Thoracic aorta (tissue), 2 donors: ENCODE data around the gene NADK2. TPM values are rescaled to one million over a fixed set of nuclear protein-coding genes. Genes with fewer than 3 reads are reported as not detected.

Experiments used
- ATAC-seq: fragments of 150-250 bp; one replicate; pipeline ENCODE4 v1.8.0; 2017; ENCODE audit warnings: low read depth; ENCODE audit not compliant: insufficient number of reproducible peaks, low FRiP score
- DNase-seq: peaks from one replicate; pipeline ENCODE4 v3.0.0-alpha.2; 2020; ENCODE audit warnings: low spot score
- H3K27ac ChIP-seq, 2 donors: fragments of 200-600 bp; sonication (generic); 1 replicate in 1 of 2; 2 replicates in 1 of 2; pipeline ENCODE4 v1.5.1; 2016; ENCODE audit warnings: mild to moderate bottlenecking in 2 of 2, moderate library complexity in 2 of 2
- H3K27me3 ChIP-seq: fragments of 200-600 bp; sonication (generic); replicated peaks from 2 replicates; pipeline ENCODE4 v1.6.0; 2016; ENCODE audit warnings: mild to moderate bottlenecking; ENCODE audit not compliant: insufficient read depth
- H3K36me3 ChIP-seq: fragments of 200-600 bp; sonication (generic); one replicate; pipeline ENCODE4 v1.5.1; 2016
- H3K4me1 ChIP-seq, 2 donors: fragments of 200-600 bp; sonication (generic); 1 replicate in 1 of 2; 2 replicates in 1 of 2; pipeline versions ENCODE4 v1.5.1 to v1.6.0; 2016; ENCODE audit warnings: low read depth in 2 of 2, mild to moderate bottlenecking in 1 of 2; ENCODE audit not compliant: control insufficient read depth in 1 of 2
- H3K4me3 ChIP-seq: fragments of 200-600 bp; sonication (generic); 2 replicates; pipeline ENCODE4 v1.5.1; 2016; ENCODE audit warnings: mild to moderate bottlenecking
- H3K9me3 ChIP-seq: fragments of 200-600 bp; sonication (generic); 2 replicates; pipeline ENCODE4 v1.5.1; 2016
- total RNA-seq, 2 donors: library from RNA; depleted of rRNA; stranded (reverse); fragments of >200 nt; gene quantifications; one replicate each; pipeline versions ENCODE4 v1.1.0 to v1.2.3, GENCODE V29; 2016
- TF ChIP-seq, protein P1 (sequence below): fragments of 200-600 bp; sonication (generic); IDR thresholded peaks from one replicate; pipeline ENCODE4 v1.5.1; 2019; ENCODE audit warnings: antibody characterized with exemption

NADK2 gene
- total RNA-seq, 2 donors from 2014 or later, result 16.2 to 31.5 TPM

DNA sequence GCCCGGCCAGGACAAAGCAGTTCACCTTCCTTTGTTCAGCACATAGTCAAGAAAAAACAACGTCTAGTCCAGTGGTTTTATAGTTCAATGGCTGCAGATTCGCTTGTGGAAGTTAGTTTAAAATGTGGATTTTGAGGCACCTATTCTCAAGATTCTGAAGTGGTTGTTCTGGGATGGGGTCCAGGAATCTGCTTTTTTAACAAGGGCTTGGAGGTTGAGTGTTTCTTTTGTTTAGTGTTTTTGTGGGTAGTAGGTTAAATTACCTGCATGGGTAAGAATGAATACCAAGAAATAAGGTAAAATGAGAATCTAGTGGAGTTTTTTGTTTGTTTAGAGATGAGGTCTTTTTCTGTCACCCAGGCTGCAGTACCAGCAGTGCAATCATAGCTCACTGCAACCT, 28.4 kb upstream of the NADK2 start:
- H3K4me3 ChIP-seq, result no peak overlapping the region
- no peaks in the 10 kb centered on the region for H3K36me3 ChIP-seq
- no peaks in the 10 kb centered on the region for H3K27me3 ChIP-seq
- no peak overlapping the region for H3K27ac ChIP-seq
- ATAC-seq, result no peak
- no peaks in the 10 kb centered on the region for H3K9me3 ChIP-seq
- no peak for DNase-seq
- TF ChIP-seq, protein P1, sequence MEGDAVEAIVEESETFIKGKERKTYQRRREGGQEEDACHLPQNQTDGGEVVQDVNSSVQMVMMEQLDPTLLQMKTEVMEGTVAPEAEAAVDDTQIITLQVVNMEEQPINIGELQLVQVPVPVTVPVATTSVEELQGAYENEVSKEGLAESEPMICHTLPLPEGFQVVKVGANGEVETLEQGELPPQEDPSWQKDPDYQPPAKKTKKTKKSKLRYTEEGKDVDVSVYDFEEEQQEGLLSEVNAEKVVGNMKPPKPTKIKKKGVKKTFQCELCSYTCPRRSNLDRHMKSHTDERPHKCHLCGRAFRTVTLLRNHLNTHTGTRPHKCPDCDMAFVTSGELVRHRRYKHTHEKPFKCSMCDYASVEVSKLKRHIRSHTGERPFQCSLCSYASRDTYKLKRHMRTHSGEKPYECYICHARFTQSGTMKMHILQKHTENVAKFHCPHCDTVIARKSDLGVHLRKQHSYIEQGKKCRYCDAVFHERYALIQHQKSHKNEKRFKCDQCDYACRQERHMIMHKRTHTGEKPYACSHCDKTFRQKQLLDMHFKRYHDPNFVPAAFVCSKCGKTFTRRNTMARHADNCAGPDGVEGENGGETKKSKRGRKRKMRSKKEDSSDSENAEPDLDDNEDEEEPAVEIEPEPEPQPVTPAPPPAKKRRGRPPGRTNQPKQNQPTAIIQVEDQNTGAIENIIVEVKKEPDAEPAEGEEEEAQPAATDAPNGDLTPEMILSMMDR, result no peak
- peaks cover 24 to 55% of the 10 kb centered on the region in 2 donors for H3K4me1 ChIP-seq

GRCh38 chr5:36269478-36269877, 27.8 kb upstream of the NADK2 start:
- DNase-seq (no peak), ATAC-seq (no peak)
- Histone ChIP-seq H3K36me3 (no peaks in the 10 kb centered on the region), H3K4me3 (no peak overlapping the region), H3K9me3 (no peaks in the 10 kb centered on the region), H3K27me3 (no peaks in the 10 kb centered on the region), H3K4me1 (peaks cover 22 to 51% of the 10 kb centered on the region in 2 donors), H3K27ac (no peak overlapping the region)
- TF ChIP-seq, protein P1, result no peak

GRCh38 chr5:36267905-36268304, 26.2 kb upstream of the NADK2 start:
- Histone ChIP-seq H3K9me3 (no peaks in the 10 kb centered on the region), H3K4me3 (no peak overlapping the region), H3K4me1 (peaks cover 13 to 35% of the 10 kb centered on the region in 2 donors), H3K27ac (no peak overlapping the region), H3K27me3 (no peaks in the 10 kb centered on the region), H3K36me3 (no peaks in the 10 kb centered on the region)
- TF ChIP-seq, protein P1, result no peak
- no peak for ATAC-seq
- DNase-seq, result no peak

- no peak overlapping the region for H3K4me3 ChIP-seq
These were observed 22.6 kb upstream of the NADK2 start for GRCh38 chr5:36264202-36264760.

GRCh38 chr5:36261186-36261585, 19.5 kb upstream of the NADK2 start:
- TF ChIP-seq, protein P1, result no peak
- no peaks in the 10 kb centered on the region for H3K27me3 ChIP-seq
- H3K36me3 ChIP-seq, result peaks cover 3% of the 10 kb centered on the region
- no peak overlapping the region for H3K4me3 ChIP-seq
- H3K4me1 ChIP-seq, result no peaks in the 10 kb centered on the region
- DNase-seq, result no peak
- no peak overlapping the region for H3K27ac ChIP-seq
- no peak for ATAC-seq
- no peaks in the 10 kb centered on the region for H3K9me3 ChIP-seq

More at GRCh38 chr5:36264202-36264760, 22.6 kb upstream of the NADK2 start:
- Histone ChIP-seq H3K4me1 (peaks cover 0 to 5% of the 10 kb centered on the region in 2 donors), H3K27me3 (no peaks in the 10 kb centered on the region), H3K27ac (no peak overlapping the region), H3K36me3 (no peaks in the 10 kb centered on the region), H3K9me3 (no peaks in the 10 kb centered on the region)
- DNase-seq (no peak), ATAC-seq (no peak)
- TF ChIP-seq, protein P1, result no peak
